Duodenal mucosa (tissue), 2 donors: Measurements from ENCODE around the gene DUSP22.

ENCODE experiments used
- H3K27ac ChIP-seq: one replicate; pipeline ENCODE4 v1.7.0; 2013; ENCODE audit warnings: low read depth, low read length
- H3K27me3 ChIP-seq, 2 donors: one replicate each; pipeline ENCODE4 v1.7.0; 2013; ENCODE audit warnings: low read length in 2 of 2, control low read depth in 1 of 2; ENCODE audit not compliant: insufficient read depth in 2 of 2, control insufficient read depth in 1 of 2
- H3K36me3 ChIP-seq, 2 donors: one replicate each; pipeline ENCODE4 v1.7.0; 2013; ENCODE audit warnings: low read length in 2 of 2, control low read depth in 1 of 2; ENCODE audit not compliant: insufficient read depth in 2 of 2, control insufficient read depth in 1 of 2
- H3K4me1 ChIP-seq, 2 donors: one replicate each; pipeline ENCODE4 v1.7.0; 2013; ENCODE audit warnings: low read length in 2 of 2, control low read depth in 1 of 2; ENCODE audit not compliant: insufficient read depth in 2 of 2, control insufficient read depth in 1 of 2
- H3K4me3 ChIP-seq, 2 donors: one replicate each; pipeline ENCODE4 v1.7.0; 2013; ENCODE audit warnings: low read length in 2 of 2, low read depth in 1 of 2
- H3K9ac ChIP-seq, 2 donors: one replicate each; pipeline ENCODE4 v1.7.0; 2013; ENCODE audit warnings: low read length in 2 of 2, low read depth in 1 of 2
- H3K9me3 ChIP-seq, 2 donors: one replicate each; pipeline ENCODE4 v1.7.0; 2013; ENCODE audit warnings: low read length in 2 of 2, control low read depth in 1 of 2; ENCODE audit not compliant: control insufficient read depth in 1 of 2

DUSP22 gene

GRCh38 chr6:380234-381218 is 88.2 kb downstream of the DUSP22 start:
- Histone ChIP-seq H3K36me3 (no peaks in the 10 kb centered on the region), H3K4me1 (no peaks in the 10 kb centered on the region), H3K27me3 (peaks cover 17 to 19% of the 10 kb centered on the region in 2 donors)

DNA sequence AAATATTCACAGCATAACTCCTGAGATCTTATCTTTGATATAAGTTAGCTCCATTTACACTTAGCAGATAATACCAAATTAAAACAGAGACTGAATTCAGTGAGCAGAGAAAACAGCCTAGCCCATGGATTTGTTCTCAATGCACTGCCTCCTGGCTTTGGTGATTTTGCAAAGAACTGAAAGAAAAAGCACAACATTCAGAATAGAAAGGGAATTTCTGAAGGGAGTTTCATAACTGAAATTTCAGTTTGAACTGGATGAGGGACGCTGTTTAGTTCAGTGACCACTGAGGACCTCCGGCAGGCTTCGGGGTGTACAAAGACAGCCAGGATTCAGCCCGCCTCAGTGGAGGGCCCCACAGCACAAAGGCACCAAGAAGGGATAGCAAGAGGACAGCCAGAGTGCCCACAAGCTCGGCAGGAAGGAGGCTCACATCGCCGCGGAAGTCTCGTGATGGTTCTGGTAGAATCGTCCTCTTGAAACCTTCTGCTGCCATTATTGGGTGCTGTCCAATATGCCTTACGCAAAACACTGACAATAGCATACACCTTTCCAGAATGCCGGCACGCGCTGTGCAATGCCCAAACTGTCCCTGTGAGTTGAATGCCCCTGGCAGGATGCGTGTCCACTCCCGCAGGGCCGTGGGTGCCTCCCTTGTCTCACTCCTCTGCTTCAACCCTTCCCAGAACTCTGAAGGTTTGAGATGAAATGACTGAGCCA is 89.6 kb downstream of the DUSP22 start:
- H3K36me3 ChIP-seq, result no peaks in the 10 kb centered on the region
- H3K4me3 ChIP-seq, result no peak overlapping the region
- H3K27me3 ChIP-seq, result peaks cover 18 to 21% of the 10 kb centered on the region in 2 donors
- H3K4me1 ChIP-seq, result no peaks in the 10 kb centered on the region
- H3K9me3 ChIP-seq, result peaks cover 0 to 3% of the 10 kb centered on the region in 2 donors
- no peak overlapping the region for H3K9ac ChIP-seq
- no peak overlapping the region for H3K27ac ChIP-seq

More at GRCh38 chr6:380234-381218, 88.2 kb downstream of the DUSP22 start:
- peaks cover 0 to 3% of the 10 kb centered on the region in 2 donors for H3K9me3 ChIP-seq
- no peak overlapping the region for H3K9ac ChIP-seq
- H3K4me3 ChIP-seq, result no peak overlapping the region
- no peak overlapping the region for H3K27ac ChIP-seq

- Histone ChIP-seq H3K9me3 (peaks cover 0 to 3% of the 10 kb centered on the region in 2 donors), H3K9ac (no peak overlapping the region), H3K4me3 (no peak overlapping the region), H3K4me1 (no peaks in the 10 kb centered on the region), H3K27me3 (peaks cover 18 to 28% of the 10 kb centered on the region in 2 donors), H3K36me3 (no peaks in the 10 kb centered on the region), H3K27ac (no peak overlapping the region)
Measured at GRCh38 chr6:382883-383810, 90.9 kb downstream of the DUSP22 start.

GRCh38 chr6:383856-384255 is 91.6 kb downstream of the DUSP22 start:
- Histone ChIP-seq H3K4me1 (no peaks in the 10 kb centered on the region), H3K27ac (no peak overlapping the region), H3K9ac (no peak overlapping the region), H3K36me3 (no peaks in the 10 kb centered on the region), H3K9me3 (peaks cover 0 to 3% of the 10 kb centered on the region in 2 donors), H3K27me3 (peaks cover 18 to 29% of the 10 kb centered on the region in 2 donors), H3K4me3 (no peak overlapping the region)

DNA sequence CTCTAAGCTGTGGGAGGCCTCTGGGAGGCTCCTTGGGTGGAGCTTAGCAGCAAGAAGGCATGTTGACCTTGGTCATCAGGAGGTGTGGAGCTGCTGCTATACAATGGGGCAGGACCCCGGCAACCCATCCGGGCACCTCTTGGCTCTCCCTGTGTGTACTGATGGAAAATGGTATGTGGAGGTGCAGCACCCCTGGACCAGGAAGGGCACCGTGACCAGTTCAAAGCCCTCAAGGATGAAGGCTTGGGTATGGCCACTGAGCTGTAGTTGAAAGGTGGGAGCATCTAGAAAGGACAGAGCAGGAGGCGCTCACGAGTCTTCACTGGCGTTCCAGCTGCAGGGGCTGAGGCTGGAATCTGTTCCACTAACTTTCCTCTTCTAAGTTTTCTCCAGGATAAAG is 92.6 kb downstream of the DUSP22 start:
- Histone ChIP-seq H3K4me1 (no peaks in the 10 kb centered on the region), H3K9me3 (peaks cover 0 to 3% of the 10 kb centered on the region in 2 donors), H3K27me3 (peaks cover 19 to 40% of the 10 kb centered on the region in 2 donors), H3K4me3 (no peak overlapping the region), H3K27ac (no peak overlapping the region), H3K36me3 (no peaks in the 10 kb centered on the region), H3K9ac (no peak overlapping the region)

- Histone ChIP-seq H3K27ac (no peak overlapping the region), H3K36me3 (no peaks in the 10 kb centered on the region), H3K4me1 (no peaks in the 10 kb centered on the region), H3K4me3 (no peak overlapping the region), H3K27me3 (peaks cover 18 to 47% of the 10 kb centered on the region in 2 donors), H3K9me3 (no peaks in the 10 kb centered on the region), H3K9ac (no peak overlapping the region)
Measured at GRCh38 chr6:385614-386013, 93.3 kb downstream of the DUSP22 start.

GRCh38 chr6:386688-387266 is 94.5 kb downstream of the DUSP22 start:
- Histone ChIP-seq H3K27me3 (peaks cover 22 to 52% of the 10 kb centered on the region in 2 donors), H3K4me1 (peaks cover 0 to under 1% of the 10 kb centered on the region in 2 donors), H3K27ac (no peak overlapping the region), H3K9me3 (no peaks in the 10 kb centered on the region), H3K36me3 (no peaks in the 10 kb centered on the region), H3K4me3 (no peak overlapping the region), H3K9ac (no peak overlapping the region)

DNA sequence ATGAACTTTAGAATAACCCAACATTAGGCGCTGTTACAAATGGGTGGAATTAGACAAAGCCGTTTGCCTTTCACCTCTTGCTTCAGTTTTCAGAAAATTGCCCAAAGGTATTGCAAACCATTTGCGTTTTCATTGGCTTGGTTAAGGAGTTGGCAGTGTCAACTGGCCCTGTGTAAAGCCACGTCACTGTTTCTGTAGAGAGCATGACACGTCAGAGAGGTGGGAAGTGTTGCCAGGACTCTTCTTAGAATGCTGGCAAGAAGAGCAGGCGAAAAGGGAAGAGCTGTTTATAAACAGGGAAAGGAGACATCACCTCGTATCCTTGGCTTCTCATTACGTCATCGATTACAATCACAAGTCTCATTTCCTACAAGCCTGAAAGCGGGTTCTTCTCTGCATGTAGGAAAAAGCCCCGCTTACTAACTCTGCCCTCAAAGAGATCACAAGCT is 95.0 kb downstream of the DUSP22 start:
- no peak overlapping the region for H3K27ac ChIP-seq
- H3K4me3 ChIP-seq, result no peak overlapping the region
- H3K9me3 ChIP-seq, result no peaks in the 10 kb centered on the region
- no peak overlapping the region for H3K9ac ChIP-seq
- H3K4me1 ChIP-seq, result peaks cover 0 to 4% of the 10 kb centered on the region in 2 donors
- H3K27me3 ChIP-seq, result peaks cover 27 to 57% of the 10 kb centered on the region in 2 donors
- H3K36me3 ChIP-seq, result no peaks in the 10 kb centered on the region

DNA sequence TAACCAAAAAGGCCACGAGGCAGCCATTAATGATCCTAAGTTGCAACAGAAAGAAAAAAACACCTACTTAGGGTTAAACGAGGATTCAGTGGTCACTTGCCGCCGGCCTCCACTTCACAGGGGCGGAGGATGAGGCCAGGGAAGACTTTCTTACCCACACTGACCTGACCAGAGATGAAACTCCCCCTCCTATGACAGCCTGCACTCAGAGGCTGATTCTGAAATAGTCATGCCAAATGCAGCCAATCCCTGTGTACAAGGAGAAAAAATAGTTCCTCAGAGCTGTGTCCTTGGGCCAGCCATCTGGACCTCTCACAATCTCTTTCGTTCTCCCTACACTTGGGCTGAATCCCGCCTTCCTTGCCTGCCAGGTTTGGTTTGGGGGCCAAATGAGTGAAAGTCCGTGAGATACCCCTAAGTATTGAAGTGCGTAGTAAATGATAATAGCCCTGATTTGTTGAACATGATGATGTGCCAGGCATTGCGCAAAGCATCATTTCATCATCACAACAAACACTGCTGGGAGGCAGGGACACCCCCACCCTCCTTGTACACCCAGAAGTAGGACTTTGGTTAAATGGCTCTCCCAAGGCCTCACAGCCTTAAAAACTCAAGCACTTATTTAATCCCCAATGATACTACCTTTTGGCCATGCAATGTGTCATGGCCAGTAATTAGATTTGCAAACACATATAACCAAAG is 96.1 kb downstream of the DUSP22 start:
- no peak overlapping the region for H3K27ac ChIP-seq
- peaks cover 0 to 4% of the 10 kb centered on the region in 2 donors for H3K4me1 ChIP-seq
- no peak overlapping the region for H3K4me3 ChIP-seq
- no peaks in the 10 kb centered on the region for H3K36me3 ChIP-seq
- H3K27me3 ChIP-seq, result peaks cover 29 to 57% of the 10 kb centered on the region in 2 donors
- H3K9ac ChIP-seq, result no peak overlapping the region
- H3K9me3 ChIP-seq, result no peaks in the 10 kb centered on the region
